Vagina (tissue), 2 donors: ENCODE results near the gene HCN4. TPM values are rescaled to one million over a fixed set of nuclear protein-coding genes. Genes with fewer than 3 reads are reported as not detected.

ENCODE experiments used
- DNase-seq, 2 donors: peaks; one replicate each; pipeline ENCODE4 v3.0.0-alpha.2; 2017; ENCODE audit errors: extremely low spot score in 2 of 2
- H3K27ac ChIP-seq: fragments of 200-600 bp; sonication (generic); one replicate; pipeline ENCODE4 v1.5.1; 2019
- H3K27me3 ChIP-seq: fragments of 200-600 bp; sonication (generic); one replicate; pipeline ENCODE4 v1.5.1; 2019
- H3K36me3 ChIP-seq, 2 donors: fragments of 200-600 bp; sonication (generic); one replicate each; pipeline ENCODE4 v1.5.1; 2017 to 2019
- H3K4me1 ChIP-seq: fragments of 200-600 bp; sonication (generic); one replicate; pipeline ENCODE4 v1.5.1; 2019
- H3K4me3 ChIP-seq, 2 donors: fragments of 200-600 bp; sonication (generic); 1 replicate in 1 of 2; 2 replicates in 1 of 2; pipeline ENCODE4 v1.5.1; 2016 to 2019
- H3K9me3 ChIP-seq: fragments of 200-600 bp; sonication (generic); one replicate; pipeline ENCODE4 v1.5.1; 2019
- POLR2A ChIP-seq, 2 donors: fragments of 450-650 bp; IDR thresholded peaks; one replicate each; pipeline ENCODE4 v1.6.1; 2017; ENCODE audit warnings: antibody characterized with exemption in 2 of 2, mild to moderate bottlenecking in 2 of 2, moderate library complexity in 2 of 2
- POLR2AphosphoS5 ChIP-seq, 2 donors: sonication (generic); formaldehyde crosslinking; IDR thresholded peaks; one replicate each; pipeline ENCODE4 v1.9.0; 2017; ENCODE audit warnings: antibody characterized with exemption in 2 of 2, mild to moderate bottlenecking in 2 of 2, low read depth in 1 of 2; ENCODE audit not compliant: insufficient read depth in 1 of 2
- intact Hi-C: fragments of 100-400 bp; cut with DNase I; formaldehyde crosslinking; loops from one replicate; pipeline ENCODE4 v1.15.1; 2023
- total RNA-seq: library from RNA; depleted of rRNA; stranded (reverse); fragments of >200 nt; gene quantifications from one replicate; pipeline ENCODE4 v1.2.3, GENCODE V29; 2016
- TF ChIP-seq, protein P1 (sequence below), 3 experiments: fragments of 450-650 bp in 2 of 3; fragments of 200-600 bp in 1 of 3; sonication (generic) in 1 of 3; IDR thresholded peaks; one replicate each; pipeline ENCODE4 v1.5.1; 2017 to 2019; ENCODE audit warnings: antibody characterized with exemption in 3 of 3, mild to moderate bottlenecking in 2 of 3, moderate library complexity in 2 of 3

Gene HCN4
- total RNA-seq, 1 donor from 2014 or later, result 0.25 TPM

DNA sequence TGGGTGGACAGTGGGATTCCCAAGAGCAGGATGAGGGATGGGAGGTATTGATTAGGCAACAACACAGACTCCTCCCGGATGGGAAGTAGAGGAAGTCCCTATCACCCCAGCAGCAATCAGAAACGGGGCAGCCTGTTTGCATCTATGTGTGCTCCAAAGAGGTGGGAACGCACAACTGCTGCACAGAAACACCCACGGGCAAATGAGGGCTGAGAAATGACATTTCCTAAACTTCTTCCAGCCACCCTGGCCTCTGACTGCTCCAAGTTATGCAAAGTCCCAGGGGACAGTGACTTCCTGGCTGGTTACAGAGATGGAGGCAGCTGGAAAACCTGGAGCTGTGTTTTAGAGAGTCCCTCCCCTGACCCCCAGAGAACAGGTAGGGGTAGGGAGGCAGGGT is 42.6 kb downstream of the HCN4 start:
- Histone ChIP-seq H3K4me3 (no peak overlapping the region), H3K27ac (no peak overlapping the region), H3K27me3 (no peaks in the 10 kb centered on the region), H3K9me3 (no peaks in the 10 kb centered on the region), H3K36me3 (no peaks in the 10 kb centered on the region), H3K4me1 (no peaks in the 10 kb centered on the region)
- no peak for TF ChIP-seq POLR2AphosphoS5 (IDR thresholded peaks at IDR 0.05; ENCODE audit: insufficient read depth in 1 of 2, low read depth in 1 of 2)
- no peak for TF ChIP-seq POLR2A (IDR thresholded peaks at IDR 0.05)
- TF ChIP-seq, protein P1, sequence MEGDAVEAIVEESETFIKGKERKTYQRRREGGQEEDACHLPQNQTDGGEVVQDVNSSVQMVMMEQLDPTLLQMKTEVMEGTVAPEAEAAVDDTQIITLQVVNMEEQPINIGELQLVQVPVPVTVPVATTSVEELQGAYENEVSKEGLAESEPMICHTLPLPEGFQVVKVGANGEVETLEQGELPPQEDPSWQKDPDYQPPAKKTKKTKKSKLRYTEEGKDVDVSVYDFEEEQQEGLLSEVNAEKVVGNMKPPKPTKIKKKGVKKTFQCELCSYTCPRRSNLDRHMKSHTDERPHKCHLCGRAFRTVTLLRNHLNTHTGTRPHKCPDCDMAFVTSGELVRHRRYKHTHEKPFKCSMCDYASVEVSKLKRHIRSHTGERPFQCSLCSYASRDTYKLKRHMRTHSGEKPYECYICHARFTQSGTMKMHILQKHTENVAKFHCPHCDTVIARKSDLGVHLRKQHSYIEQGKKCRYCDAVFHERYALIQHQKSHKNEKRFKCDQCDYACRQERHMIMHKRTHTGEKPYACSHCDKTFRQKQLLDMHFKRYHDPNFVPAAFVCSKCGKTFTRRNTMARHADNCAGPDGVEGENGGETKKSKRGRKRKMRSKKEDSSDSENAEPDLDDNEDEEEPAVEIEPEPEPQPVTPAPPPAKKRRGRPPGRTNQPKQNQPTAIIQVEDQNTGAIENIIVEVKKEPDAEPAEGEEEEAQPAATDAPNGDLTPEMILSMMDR (IDR thresholded peaks at IDR 0.05), result no peak
- DNase-seq, result no peak
- intact Hi-C loops, result no loop called here

DNA sequence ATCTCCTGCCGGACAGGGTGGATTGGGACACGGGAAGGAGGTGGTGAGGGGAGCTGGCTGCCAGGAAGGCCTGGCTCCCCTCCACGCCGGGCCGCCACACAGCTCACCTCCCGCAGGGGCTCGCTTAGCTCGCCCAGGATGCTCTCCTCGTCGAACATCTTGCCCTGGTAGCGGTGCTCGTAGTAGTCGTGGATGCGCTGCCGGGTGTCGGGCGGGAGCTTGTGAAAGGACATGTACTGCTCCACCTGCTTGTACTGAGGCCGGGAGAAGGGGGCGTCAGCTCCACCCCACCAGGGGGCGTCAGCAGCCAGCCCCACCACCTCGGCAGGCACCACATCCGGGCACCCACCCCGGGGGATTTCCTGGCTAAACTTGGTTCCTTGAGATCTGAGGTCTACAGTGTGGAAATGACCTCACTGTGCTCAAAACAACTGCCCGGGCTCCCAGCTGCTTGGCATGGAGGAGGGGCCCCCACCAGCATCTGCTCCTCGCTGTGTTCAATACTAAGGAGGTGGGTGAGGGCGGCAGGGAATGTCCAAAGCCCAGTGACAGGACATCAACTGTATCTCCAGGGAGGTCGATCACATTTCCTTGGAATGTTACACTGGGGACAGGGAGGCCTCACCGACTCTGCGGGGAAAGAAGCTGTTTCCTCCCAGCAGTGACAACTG is 43.4 kb downstream of the HCN4 start:
- TF ChIP-seq, protein P1 (IDR thresholded peaks at IDR 0.05), result no peak
- no peak for TF ChIP-seq POLR2A (IDR thresholded peaks at IDR 0.05)
- no peak for TF ChIP-seq POLR2AphosphoS5 (IDR thresholded peaks at IDR 0.05; ENCODE audit: insufficient read depth in 1 of 2, low read depth in 1 of 2)
- no peaks in the 10 kb centered on the region for H3K4me1 ChIP-seq
- no peak overlapping the region for H3K27ac ChIP-seq
- intact Hi-C loops, result no loop called here
- H3K36me3 ChIP-seq, result no peaks in the 10 kb centered on the region
- H3K9me3 ChIP-seq, result no peaks in the 10 kb centered on the region
- DNase-seq, result no peak
- no peaks in the 10 kb centered on the region for H3K27me3 ChIP-seq
- H3K4me3 ChIP-seq, result no peak overlapping the region

DNA sequence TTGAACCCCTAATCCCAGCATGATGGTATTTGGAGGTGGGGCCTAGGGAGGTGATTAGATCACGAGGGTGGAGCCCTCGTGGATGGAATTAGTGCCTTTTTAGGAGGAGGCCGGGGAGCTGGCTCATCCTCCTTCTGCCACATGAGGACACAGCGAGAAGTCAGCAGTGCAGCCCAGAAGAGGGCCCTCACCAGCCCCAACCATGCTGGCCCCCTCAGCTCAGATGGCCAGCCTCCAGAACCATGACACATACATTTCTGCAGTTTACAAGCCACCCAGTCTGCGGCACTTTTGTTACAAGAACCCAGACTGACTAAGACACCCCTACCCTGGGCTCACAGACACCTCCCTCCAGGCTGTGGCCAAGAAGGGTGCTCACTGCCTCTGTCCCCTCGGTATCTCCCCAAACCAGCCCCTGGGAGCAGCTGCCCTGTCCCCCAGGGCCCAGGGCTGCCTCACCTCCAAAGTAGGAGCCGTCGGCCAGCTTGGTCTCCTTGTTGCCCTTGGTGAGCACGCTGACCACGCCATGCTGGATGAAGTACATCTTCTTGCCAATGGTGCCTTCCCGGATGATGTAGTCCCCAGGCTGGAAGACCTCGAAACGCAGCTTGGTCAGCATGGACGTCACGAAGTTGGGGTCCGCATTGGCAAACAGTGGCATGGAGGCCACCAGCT is 44.1 kb downstream of the HCN4 start:
- intact Hi-C loops, result loop anchor here (5.0 kb wide), 1 partner anchor 1033 kb away; no protein-coding TSS in a partner anchor
- H3K36me3 ChIP-seq, result no peaks in the 10 kb centered on the region
- no peak overlapping the region for H3K4me3 ChIP-seq
- H3K4me1 ChIP-seq, result no peaks in the 10 kb centered on the region
- TF ChIP-seq, protein P1 (IDR thresholded peaks at IDR 0.05), result no peak
- no peak for TF ChIP-seq POLR2A (IDR thresholded peaks at IDR 0.05)
- no peak for DNase-seq
- no peak overlapping the region for H3K27ac ChIP-seq
- no peaks in the 10 kb centered on the region for H3K9me3 ChIP-seq
- H3K27me3 ChIP-seq, result no peaks in the 10 kb centered on the region

DNA sequence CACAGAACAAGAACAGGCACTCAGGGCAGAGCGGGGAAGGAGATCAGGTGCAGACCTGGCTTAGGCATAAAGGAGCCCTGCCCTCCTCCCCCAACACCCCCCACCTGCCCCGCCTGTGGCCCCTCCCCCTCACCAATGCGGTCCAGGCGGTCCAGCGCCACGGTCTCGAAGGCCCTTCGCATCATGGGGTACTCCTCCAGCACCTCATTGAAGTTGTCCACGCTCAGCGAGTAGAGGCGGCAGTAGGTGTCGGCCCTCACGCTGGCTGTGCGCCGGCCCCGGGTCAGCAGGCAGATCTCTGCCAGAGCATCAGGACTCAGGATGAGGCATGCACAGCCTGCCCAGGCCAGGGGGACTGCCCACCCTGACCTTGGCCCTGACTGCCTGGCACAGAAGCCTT is 44.8 kb downstream of the HCN4 start:
- intact Hi-C loops, result loop anchor here (5.0 kb wide), 1 partner anchor 1033 kb away; no protein-coding TSS in a partner anchor
- Histone ChIP-seq H3K27ac (no peak overlapping the region), H3K9me3 (no peaks in the 10 kb centered on the region), H3K4me1 (no peaks in the 10 kb centered on the region), H3K36me3 (no peaks in the 10 kb centered on the region), H3K27me3 (no peaks in the 10 kb centered on the region), H3K4me3 (no peak overlapping the region)
- DNase-seq, result no peak
- TF ChIP-seq POLR2A (IDR thresholded peaks at IDR 0.05), result no peak
- no peak for TF ChIP-seq POLR2AphosphoS5 (IDR thresholded peaks at IDR 0.05; ENCODE audit: insufficient read depth in 1 of 2, low read depth in 1 of 2)
- TF ChIP-seq, protein P1 (IDR thresholded peaks at IDR 0.05), result no peak

DNA sequence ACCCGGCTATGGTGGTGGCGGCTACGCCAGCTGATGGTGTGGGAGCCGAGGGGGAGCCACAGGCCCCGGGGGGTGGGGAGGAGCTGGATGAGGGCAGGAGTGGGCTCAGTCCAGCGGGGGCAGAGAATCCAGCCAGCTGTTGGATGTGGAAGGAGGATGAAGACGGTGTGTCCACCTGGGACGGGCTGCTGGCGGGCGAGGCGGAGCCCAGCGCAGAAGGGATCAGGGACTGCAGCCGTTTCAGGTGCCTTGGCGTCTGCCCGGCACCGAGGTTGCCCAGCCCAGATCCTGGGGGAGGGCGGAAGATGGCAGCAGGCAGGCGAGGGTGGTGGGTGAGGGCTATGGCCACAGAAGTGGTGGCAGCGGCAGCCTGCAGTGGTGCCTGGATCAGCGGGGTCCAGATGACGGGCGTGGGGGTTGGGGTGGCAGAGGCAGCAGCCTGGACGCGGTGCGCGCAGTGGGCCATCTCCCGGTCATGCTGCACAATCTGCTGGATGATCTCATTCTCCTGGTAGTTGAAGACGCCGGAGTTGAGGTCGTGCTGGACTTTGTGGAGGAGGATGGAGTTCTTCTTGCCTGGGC is 45.3 kb downstream of the HCN4 start:
- no peak for DNase-seq
- TF ChIP-seq, protein P1 (IDR thresholded peaks at IDR 0.05), result no peak
- Histone ChIP-seq H3K9me3 (no peaks in the 10 kb centered on the region), H3K4me3 (no peak overlapping the region), H3K4me1 (no peaks in the 10 kb centered on the region), H3K27me3 (no peaks in the 10 kb centered on the region), H3K27ac (no peak overlapping the region), H3K36me3 (no peaks in the 10 kb centered on the region)
- intact Hi-C loops, result loop anchor here (5.0 kb wide), 1 partner anchor 1034 kb away; no protein-coding TSS in a partner anchor
